H1 (cell line): ENCODE measurements around the gene MYO16. TPM values are rescaled to one million over a fixed set of nuclear protein-coding genes. Genes with fewer than 3 reads are reported as not detected.

ENCODE experiments used
- CTBP2 ChIP-seq: IDR thresholded peaks from 2 replicates; pipeline ENCODE4 v1.7.0; 2011; ENCODE audit warnings: borderline replicate concordance, mild to moderate bottlenecking, moderate library complexity, mixed read lengths, low read length; ENCODE audit not compliant: insufficient read depth, insufficient read length
- GABPA ChIP-seq: IDR thresholded peaks from 2 replicates; pipeline ENCODE4 v1.6.1; 2011; ENCODE audit warnings: mild to moderate bottlenecking, low read length, moderate library complexity, borderline replicate concordance; ENCODE audit not compliant: insufficient read depth
- GTF2F1 ChIP-seq: IDR thresholded peaks from 2 replicates; pipeline ENCODE4 v1.6.1; 2012; ENCODE audit warnings: low read depth, low read length, improper control_type of control experiment, borderline replicate concordance
- KDM4A ChIP-seq: IDR thresholded peaks from one replicate; pipeline ENCODE4 v1.7.1; 2012; ENCODE audit warnings: low read depth, mild to moderate bottlenecking, moderate library complexity, low read length, inconsistent platforms; ENCODE audit not compliant: severe bottlenecking
- RAD21 ChIP-seq, 2 experiments: IDR thresholded peaks in 1 of 2; conservative IDR thresholded peaks in 1 of 2; 2 replicates each; pipeline ENCODE4 v1.6.1; 2011; ENCODE audit warnings: low read depth in 2 of 2, low read length in 2 of 2, improper control_type of control experiment in 1 of 2, inconsistent platforms in 1 of 2, mild to moderate bottlenecking in 1 of 2, moderate library complexity in 1 of 2
- RBBP5 ChIP-seq: IDR thresholded peaks from 2 replicates; pipeline ENCODE4 v1.7.1; 2012; ENCODE audit warnings: low read depth, mild to moderate bottlenecking, inconsistent platforms, low read length, moderate library complexity, borderline replicate concordance
- RXRA ChIP-seq: IDR thresholded peaks from 2 replicates; pipeline ENCODE4 v1.6.1; 2011; ENCODE audit warnings: low read depth, mild to moderate bottlenecking, low read length, moderate library complexity; ENCODE audit not compliant: insufficient read depth
- SAP30 ChIP-seq: fragments of 300-600 bp; sonication (generic); IDR thresholded peaks from 2 replicates; pipeline ENCODE4 v1.7.1; 2012; ENCODE audit warnings: low read length, moderate library complexity, mild to moderate bottlenecking, inconsistent platforms; ENCODE audit not compliant: insufficient read depth, insufficient replicate concordance
- SIN3A ChIP-seq, 2 experiments: IDR thresholded peaks in 1 of 2; conservative IDR thresholded peaks in 1 of 2; 2 replicates each; pipeline ENCODE4 v1.6.1; 2011 to 2012; ENCODE audit warnings: low read length in 2 of 2, improper control_type of control experiment in 1 of 2, low read depth in 1 of 2, mild to moderate bottlenecking in 1 of 2
- SIRT6 ChIP-seq: IDR thresholded peaks from one replicate; pipeline ENCODE4 v1.7.1; 2012; ENCODE audit warnings: low read length, inconsistent platforms
- polyA plus RNA-seq, 7 experiments: library from polyadenylated mRNA; depleted of rRNA in 3 of 7; stranded (reverse) in 5 of 7; unstranded in 2 of 7; fragments of >200 nt in 5 of 7; fragments of 200-250 nt in 2 of 7; gene quantifications; 1 replicate in 5 of 7; 2 replicates in 1 of 7; 4 replicates in 1 of 7; pipeline versions ENCODE4 v1.2.1 to v1.2.3, GENCODE V29; 2011 to 2013; ENCODE audit warnings: missing spikeins in 2 of 7, mixed read lengths in 2 of 7
- total RNA-seq: library from RNA; stranded (reverse); fragmentation: NEBNext Ultra II Directional; extraction: Animal tissue kit (Norgen Biotek cat#: 25700); gene quantifications from 2 replicates; pipeline ENCODE4 v1.2.1, GENCODE V29; 2021

The MYO16 gene
- total and polyA plus RNA-seq, 2 of the 8 experiments (the other 6 are each of a cell fraction or from before 2014, with no cell fraction given), result 0.02 to 0.22 TPM

DNA sequence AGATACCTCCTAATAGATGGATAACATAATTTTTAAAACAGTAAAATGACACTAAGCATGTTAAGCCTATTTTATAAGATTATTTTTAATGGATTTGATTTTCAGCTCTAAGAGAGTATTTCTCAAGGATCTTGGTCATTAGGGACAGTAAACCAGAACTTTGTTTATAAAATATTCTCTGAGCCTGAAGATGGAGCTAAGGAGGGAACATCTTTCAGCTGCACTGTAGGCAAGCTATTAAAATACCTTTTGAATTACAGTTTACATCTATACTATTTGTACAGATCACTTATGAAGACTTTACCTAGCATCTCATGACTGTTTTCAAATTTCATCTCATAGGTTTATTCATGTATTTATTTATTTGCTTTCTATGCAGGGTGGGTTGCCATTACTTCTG, 345.3 kb downstream of the MYO16 start (continued):
- TF ChIP-seq GTF2F1 (no peak), RAD21 (IDR thresholded peaks at IDR 0.05 in 1 of 2, conservative IDR thresholded peaks at IDR 0.05 in 1 of 2; ENCODE audit: low read depth in 2 of 2, low read length in 2 of 2) (no peak), RXRA (no peak), GABPA (no peak), SAP30 (no peak), SIRT6 (no peak), CTBP2 (no peak), KDM4A (no peak), SIN3A (conservative IDR thresholded peaks at IDR 0.05 in 1 of 2, IDR thresholded peaks at IDR 0.05 in 1 of 2; ENCODE audit: low read depth in 1 of 2, low read length in 2 of 2) (no peak), RBBP5 (no peak)
